HEK293 (cell line): ENCODE results near the gene QPCT.

ENCODE experiments used
- PRDM1 ChIP-seq: fragments of 450-650 bp; formaldehyde crosslinking; IDR thresholded peaks from 2 replicates; pipeline ENCODE4; 2016; ENCODE audit warnings: missing biosample characterization, missing genetic modification characterization
- SP2 ChIP-seq: fragments of 450-650 bp; formaldehyde crosslinking; IDR thresholded peaks from 2 replicates; pipeline ENCODE4 v1.5.1; 2016; ENCODE audit warnings: missing biosample characterization, missing genetic modification characterization
- ZNF24 ChIP-seq: fragments of 450-650 bp; formaldehyde crosslinking; IDR thresholded peaks from 2 replicates; pipeline ENCODE4 v1.5.1; 2016; ENCODE audit warnings: missing biosample characterization, missing genetic modification characterization
- ZNF561 ChIP-seq: fragments of 450-650 bp; IDR thresholded peaks from 2 replicates; pipeline ENCODE4 v1.5.1; 2018; ENCODE audit warnings: missing biosample characterization, missing genetic modification characterization, borderline replicate concordance
- TF ChIP-seq, protein P1 (sequence below): fragments of 450-650 bp; formaldehyde crosslinking; IDR thresholded peaks from 2 replicates; pipeline ENCODE4 v1.5.1; 2016; ENCODE audit warnings: missing biosample characterization, missing genetic modification characterization
- TF ChIP-seq, protein P2 (sequence below): fragments of 450-650 bp; formaldehyde crosslinking; IDR thresholded peaks from 2 replicates; pipeline ENCODE4 v1.5.1; 2016; ENCODE audit warnings: missing biosample characterization, missing genetic modification characterization

DNA sequence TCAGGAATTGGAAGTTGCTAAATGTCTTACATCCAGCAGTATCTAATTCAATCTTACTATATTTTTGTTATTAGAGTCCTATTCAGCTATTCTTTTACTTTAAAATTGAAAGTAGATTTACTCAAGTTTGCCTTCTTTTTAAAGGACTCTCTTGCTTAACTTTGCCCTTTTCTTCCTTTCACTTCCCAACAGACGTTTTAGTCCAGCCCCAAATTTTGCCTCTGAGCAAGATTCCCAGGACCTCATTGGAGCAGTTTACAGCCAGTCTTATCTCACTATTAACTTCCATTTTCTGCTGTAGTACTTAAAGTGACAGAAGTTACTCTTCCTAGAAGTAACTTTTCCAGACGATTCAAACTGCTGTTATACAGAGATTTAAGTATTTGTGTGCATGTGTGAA, 18.1 kb upstream of the QPCT start:
- TF ChIP-seq PRDM1 (tag by site-specific recombination), result peak; percentile 78
- peak; percentile 51 for TF ChIP-seq SP2
- TF ChIP-seq, protein P1, sequence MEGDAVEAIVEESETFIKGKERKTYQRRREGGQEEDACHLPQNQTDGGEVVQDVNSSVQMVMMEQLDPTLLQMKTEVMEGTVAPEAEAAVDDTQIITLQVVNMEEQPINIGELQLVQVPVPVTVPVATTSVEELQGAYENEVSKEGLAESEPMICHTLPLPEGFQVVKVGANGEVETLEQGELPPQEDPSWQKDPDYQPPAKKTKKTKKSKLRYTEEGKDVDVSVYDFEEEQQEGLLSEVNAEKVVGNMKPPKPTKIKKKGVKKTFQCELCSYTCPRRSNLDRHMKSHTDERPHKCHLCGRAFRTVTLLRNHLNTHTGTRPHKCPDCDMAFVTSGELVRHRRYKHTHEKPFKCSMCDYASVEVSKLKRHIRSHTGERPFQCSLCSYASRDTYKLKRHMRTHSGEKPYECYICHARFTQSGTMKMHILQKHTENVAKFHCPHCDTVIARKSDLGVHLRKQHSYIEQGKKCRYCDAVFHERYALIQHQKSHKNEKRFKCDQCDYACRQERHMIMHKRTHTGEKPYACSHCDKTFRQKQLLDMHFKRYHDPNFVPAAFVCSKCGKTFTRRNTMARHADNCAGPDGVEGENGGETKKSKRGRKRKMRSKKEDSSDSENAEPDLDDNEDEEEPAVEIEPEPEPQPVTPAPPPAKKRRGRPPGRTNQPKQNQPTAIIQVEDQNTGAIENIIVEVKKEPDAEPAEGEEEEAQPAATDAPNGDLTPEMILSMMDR (tag by site-specific recombination), result no peak
- TF ChIP-seq ZNF24, result no peak
- TF ChIP-seq ZNF561, result no peak
- TF ChIP-seq, protein P2, sequence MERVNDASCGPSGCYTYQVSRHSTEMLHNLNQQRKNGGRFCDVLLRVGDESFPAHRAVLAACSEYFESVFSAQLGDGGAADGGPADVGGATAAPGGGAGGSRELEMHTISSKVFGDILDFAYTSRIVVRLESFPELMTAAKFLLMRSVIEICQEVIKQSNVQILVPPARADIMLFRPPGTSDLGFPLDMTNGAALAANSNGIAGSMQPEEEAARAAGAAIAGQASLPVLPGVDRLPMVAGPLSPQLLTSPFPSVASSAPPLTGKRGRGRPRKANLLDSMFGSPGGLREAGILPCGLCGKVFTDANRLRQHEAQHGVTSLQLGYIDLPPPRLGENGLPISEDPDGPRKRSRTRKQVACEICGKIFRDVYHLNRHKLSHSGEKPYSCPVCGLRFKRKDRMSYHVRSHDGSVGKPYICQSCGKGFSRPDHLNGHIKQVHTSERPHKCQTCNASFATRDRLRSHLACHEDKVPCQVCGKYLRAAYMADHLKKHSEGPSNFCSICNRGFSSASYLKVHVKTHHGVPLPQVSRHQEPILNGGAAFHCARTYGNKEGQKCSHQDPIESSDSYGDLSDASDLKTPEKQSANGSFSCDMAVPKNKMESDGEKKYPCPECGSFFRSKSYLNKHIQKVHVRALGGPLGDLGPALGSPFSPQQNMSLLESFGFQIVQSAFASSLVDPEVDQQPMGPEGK (tag by site-specific recombination), result no peak
